ENCODE results near the gene TIMM10. TPM values are rescaled to one million over a fixed set of nuclear protein-coding genes. Genes with fewer than 3 reads are reported as not detected.

TIMM10 gene
- total RNA-seq (2014; rRNA removed; shearing (Covaris generic)), result 36.2 and 53.0 TPM in 2 replicates

GRCh38 chr11:57530596-57531507 lies at the start of gene TIMM10:
TSS of gene TIMM10 (minus strand) at chr11:57530754. CDS start at chr11:57530189, 565 bp downstream.
- DNase-seq (ENCODE audit: low spot score), result peak; percentile 100
- in situ Hi-C loops (cut with HindIII; ENCODE audit: low sequenced_read_pairs), result no loop called here

- in situ Hi-C loops (cut with HindIII; ENCODE audit: low sequenced_read_pairs), result no loop called here
- DNase-seq (ENCODE audit: low spot score), result no peak
Observed at GRCh38 chr11:57574061-57574460, 43.5 kb upstream of the TIMM10 start.

- in situ Hi-C loops (cut with HindIII; ENCODE audit: low sequenced_read_pairs), result no loop called here
- DNase-seq (ENCODE audit: low spot score), result no peak
Observed at GRCh38 chr11:57571606-57572005, 41.1 kb upstream of the TIMM10 start.

- in situ Hi-C loops (cut with HindIII; ENCODE audit: low sequenced_read_pairs), result no loop called here
- DNase-seq (ENCODE audit: low spot score), result peak; percentile 85
Observed at GRCh38 chr11:57568330-57568766, 37.8 kb upstream of the TIMM10 start.

- in situ Hi-C loops (cut with HindIII; ENCODE audit: low sequenced_read_pairs), result no loop called here
- DNase-seq (ENCODE audit: low spot score), result peak; percentile 61
Observed at GRCh38 chr11:57567515-57568329, 37.2 kb upstream of the TIMM10 start, which contains the start of gene UBE2L6. TSS of gene UBE2L6 (minus strand) at chr11:57567672. CDS start at chr11:57567611, 61 bp downstream.

GRCh38 chr11:57566905-57567514 lies 36.5 kb upstream of the TIMM10 start:
- peak; percentile 56 for DNase-seq (ENCODE audit: low spot score)
- in situ Hi-C loops (cut with HindIII; ENCODE audit: low sequenced_read_pairs), result no loop called here

GRCh38 chr11:57566005-57566904 lies 35.7 kb upstream of the TIMM10 start:
- in situ Hi-C loops (cut with HindIII; ENCODE audit: low sequenced_read_pairs), result no loop called here
- DNase-seq (ENCODE audit: low spot score), result peak; percentile 59

GRCh38 chr11:57562596-57562995 lies 32.0 kb upstream of the TIMM10 start:
- in situ Hi-C loops (cut with HindIII; ENCODE audit: low sequenced_read_pairs), result no loop called here
- peak; percentile 12 for DNase-seq (ENCODE audit: low spot score)

- no peak for DNase-seq (ENCODE audit: low spot score)
- in situ Hi-C loops (cut with HindIII; ENCODE audit: low sequenced_read_pairs), result no loop called here
Observed at GRCh38 chr11:57560146-57560545, 29.6 kb upstream of the TIMM10 start.

GRCh38 chr11:57556041-57556440 lies 25.5 kb upstream of the TIMM10 start:
- in situ Hi-C loops (cut with HindIII; ENCODE audit: low sequenced_read_pairs), result no loop called here
- DNase-seq (ENCODE audit: low spot score), result no peak

- in situ Hi-C loops (cut with HindIII; ENCODE audit: low sequenced_read_pairs), result no loop called here
Observed at GRCh38 chr11:57555393-57555792, 24.8 kb upstream of the TIMM10 start.

GRCh38 chr11:57552479-57552878 lies 21.9 kb upstream of the TIMM10 start:
- in situ Hi-C loops (cut with HindIII; ENCODE audit: low sequenced_read_pairs), result no loop called here

More at GRCh38 chr11:57555393-57555792, 24.8 kb upstream of the TIMM10 start:
- DNase-seq (ENCODE audit: low spot score), result no peak

GRCh38 chr11:57551941-57552340 lies 21.4 kb upstream of the TIMM10 start:
- DNase-seq (ENCODE audit: low spot score), result no peak
- in situ Hi-C loops (cut with HindIII; ENCODE audit: low sequenced_read_pairs), result no loop called here

More at GRCh38 chr11:57552479-57552878, 21.9 kb upstream of the TIMM10 start:
- no peak for DNase-seq (ENCODE audit: low spot score)

- DNase-seq (ENCODE audit: low spot score), result no peak
- in situ Hi-C loops (cut with HindIII; ENCODE audit: low sequenced_read_pairs), result no loop called here
Observed at GRCh38 chr11:57549983-57550382, 19.4 kb upstream of the TIMM10 start.

- in situ Hi-C loops (cut with HindIII; ENCODE audit: low sequenced_read_pairs), result no loop called here
- DNase-seq (ENCODE audit: low spot score), result no peak
Observed at GRCh38 chr11:57547854-57548377, 17.4 kb upstream of the TIMM10 start.

GRCh38 chr11:57546869-57547475 lies 16.4 kb upstream of the TIMM10 start:
- in situ Hi-C loops (cut with HindIII; ENCODE audit: low sequenced_read_pairs), result no loop called here

GRCh38 chr11:57546451-57546850 lies 15.9 kb upstream of the TIMM10 start:
- in situ Hi-C loops (cut with HindIII; ENCODE audit: low sequenced_read_pairs), result no loop called here
- DNase-seq (ENCODE audit: low spot score), result no peak

More at GRCh38 chr11:57546869-57547475, 16.4 kb upstream of the TIMM10 start:
- DNase-seq (ENCODE audit: low spot score), result no peak

- DNase-seq (ENCODE audit: low spot score), result no peak
- in situ Hi-C loops (cut with HindIII; ENCODE audit: low sequenced_read_pairs), result no loop called here
Observed at GRCh38 chr11:57545883-57546282, 15.3 kb upstream of the TIMM10 start.

Measured in G401 (cell line).